ENCODE data around the gene IFRD2.
"Not testable (repeated sequence)": the region's sequence is repeated elsewhere in the genome, so short reads cannot be mapped to it uniquely, and the experiment has no call there.

IFRD2 gene

GRCh38 chr3:50314816-50315215 is 22.6 kb upstream of the IFRD2 start:
- H3K4me3 ChIP-seq (ENCODE audit: low read depth, low read length), result no peak overlapping the region
- TF ChIP-seq CTCF (IDR thresholded peaks at IDR 0.05; ENCODE audit: insufficient read depth, low read depth, low read length, missing control alignments), result no peak
- no peak for DNase-seq (ENCODE audit: low read depth)

GRCh38 chr3:50314342-50314741 is 22.1 kb upstream of the IFRD2 start:
- DNase-seq (ENCODE audit: low read depth), result no peak
- H3K4me3 ChIP-seq (ENCODE audit: low read depth, low read length), result no peak overlapping the region
- TF ChIP-seq CTCF (IDR thresholded peaks at IDR 0.05; ENCODE audit: insufficient read depth, low read depth, low read length, missing control alignments), result no peak

- not testable (repeated sequence) for H3K4me3 ChIP-seq (ENCODE audit: low read depth, low read length); DNase-seq (ENCODE audit: low read depth)
Measured at GRCh38 chr3:50312041-50312440, 19.8 kb upstream of the IFRD2 start.

- no peak for TF ChIP-seq CTCF (IDR thresholded peaks at IDR 0.05; ENCODE audit: insufficient read depth, low read depth, low read length, missing control alignments)
- no peak for DNase-seq (ENCODE audit: low read depth)
- no peak overlapping the region for H3K4me3 ChIP-seq (ENCODE audit: low read depth, low read length)
Measured at GRCh38 chr3:50304601-50305000, 12.4 kb upstream of the IFRD2 start.

- peak; percentile 7 for DNase-seq (ENCODE audit: low read depth)
- no peak for TF ChIP-seq CTCF (IDR thresholded peaks at IDR 0.05; ENCODE audit: insufficient read depth, low read depth, low read length, missing control alignments)
Measured at GRCh38 chr3:50303013-50303815, 11.0 kb upstream of the IFRD2 start, which contains the start of gene HYAL1. TSS of gene HYAL1 (minus strand) at chr3:50303574. CDS start at chr3:50302956, 618 bp downstream.

GRCh38 chr3:50302095-50303012 is 10.1 kb upstream of the IFRD2 start:
- peak; percentile 1 for DNase-seq (ENCODE audit: low read depth)
- no peak for TF ChIP-seq CTCF (IDR thresholded peaks at IDR 0.05; ENCODE audit: insufficient read depth, low read depth, low read length, missing control alignments)
- no peak overlapping the region for H3K4me3 ChIP-seq (ENCODE audit: low read depth, low read length)

More at GRCh38 chr3:50303013-50303815, 11.0 kb upstream of the IFRD2 start, which contains the start of gene HYAL1:
- H3K4me3 ChIP-seq (ENCODE audit: low read depth, low read length), result no peak within 1 kb of the TSS

GRCh38 chr3:50300681-50301254 is 8.5 kb upstream of the IFRD2 start:
- DNase-seq (ENCODE audit: low read depth), result peak; percentile 12
- no peak overlapping the region for H3K4me3 ChIP-seq (ENCODE audit: low read depth, low read length)
- TF ChIP-seq CTCF (IDR thresholded peaks at IDR 0.05; ENCODE audit: insufficient read depth, low read depth, low read length, missing control alignments), result no peak
